ENCODE data around the gene GLYATL1B. TPM values are rescaled to one million over a fixed set of nuclear protein-coding genes. Genes with fewer than 3 reads are reported as not detected.

GLYATL1B gene
- total RNA-seq, 2 donors from 2014 or later = not detected

DNA sequence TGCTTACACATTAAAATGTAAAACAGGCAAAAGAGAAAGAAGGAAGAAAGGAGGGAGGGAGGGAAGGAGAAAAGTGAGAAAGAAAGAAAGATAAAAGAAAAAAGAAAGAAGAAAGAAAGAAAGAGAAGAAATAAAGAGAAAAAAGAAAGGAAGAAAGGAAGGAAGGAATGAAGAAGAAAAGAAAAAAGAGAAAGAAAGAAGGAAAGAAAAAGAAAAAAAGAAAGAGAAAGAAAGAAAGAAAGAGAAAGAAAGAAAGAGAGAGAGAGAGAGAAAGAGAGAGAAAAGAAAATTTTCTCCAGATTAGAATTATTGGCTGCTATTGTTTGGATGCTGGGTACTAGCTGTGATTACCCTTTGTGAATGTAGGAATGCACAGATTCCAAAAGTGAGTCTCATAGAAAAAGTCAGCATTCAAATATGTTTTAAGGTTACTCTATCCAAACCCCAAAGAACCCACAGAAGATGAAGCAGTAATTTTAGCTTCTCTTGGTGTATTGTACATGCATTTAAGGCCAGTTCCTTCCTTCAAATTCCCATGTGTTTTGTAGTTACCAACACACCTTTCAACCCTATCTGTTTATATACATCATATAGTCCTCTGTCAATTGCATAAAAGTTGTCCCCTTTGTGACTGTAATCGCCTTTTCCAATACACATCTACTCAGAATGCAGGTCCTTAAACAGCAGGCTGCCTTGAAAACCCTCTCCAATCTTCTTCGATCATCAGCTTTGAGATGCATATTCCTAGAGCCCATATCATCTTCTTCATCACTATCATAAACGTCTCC is 55.8 kb downstream of the GLYATL1B start:
- peak overlapping the region; percentile 88 to 89 for H3K27ac ChIP-seq
- DNase-seq (ENCODE audit: low spot score) = no peak
- peak overlapping the region; percentile 66 to 69 for H3K4me3 ChIP-seq
- peaks cover 0 to 18% of the 10 kb centered on the region in 2 donors for H3K4me1 ChIP-seq
- no peaks in the 10 kb centered on the region for H3K36me3 ChIP-seq
- TF ChIP-seq, protein P1, sequence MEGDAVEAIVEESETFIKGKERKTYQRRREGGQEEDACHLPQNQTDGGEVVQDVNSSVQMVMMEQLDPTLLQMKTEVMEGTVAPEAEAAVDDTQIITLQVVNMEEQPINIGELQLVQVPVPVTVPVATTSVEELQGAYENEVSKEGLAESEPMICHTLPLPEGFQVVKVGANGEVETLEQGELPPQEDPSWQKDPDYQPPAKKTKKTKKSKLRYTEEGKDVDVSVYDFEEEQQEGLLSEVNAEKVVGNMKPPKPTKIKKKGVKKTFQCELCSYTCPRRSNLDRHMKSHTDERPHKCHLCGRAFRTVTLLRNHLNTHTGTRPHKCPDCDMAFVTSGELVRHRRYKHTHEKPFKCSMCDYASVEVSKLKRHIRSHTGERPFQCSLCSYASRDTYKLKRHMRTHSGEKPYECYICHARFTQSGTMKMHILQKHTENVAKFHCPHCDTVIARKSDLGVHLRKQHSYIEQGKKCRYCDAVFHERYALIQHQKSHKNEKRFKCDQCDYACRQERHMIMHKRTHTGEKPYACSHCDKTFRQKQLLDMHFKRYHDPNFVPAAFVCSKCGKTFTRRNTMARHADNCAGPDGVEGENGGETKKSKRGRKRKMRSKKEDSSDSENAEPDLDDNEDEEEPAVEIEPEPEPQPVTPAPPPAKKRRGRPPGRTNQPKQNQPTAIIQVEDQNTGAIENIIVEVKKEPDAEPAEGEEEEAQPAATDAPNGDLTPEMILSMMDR (IDR thresholded peaks at IDR 0.05) = no peak
- no peaks in the 10 kb centered on the region for H3K27me3 ChIP-seq
- H3K9me3 ChIP-seq = no peaks in the 10 kb centered on the region

- Histone ChIP-seq H3K4me3 (peak within 1 kb of the TSS; percentile 66 to 69), H3K27ac (peak within 1 kb of the TSS; percentile 88 to 89), H3K36me3 (no peaks in the 10 kb centered on the region), H3K9me3 (no peaks in the 10 kb centered on the region), H3K27me3 (no peaks in the 10 kb centered on the region), H3K4me1 (peaks cover 0 to 18% of the 10 kb centered on the region in 2 donors)
- DNase-seq (ENCODE audit: low spot score) = peak; percentile 90
- TF ChIP-seq, protein P1 (IDR thresholded peaks at IDR 0.05) = peak in 1 of 2 donors; percentile 38
These were observed 56.7 kb downstream of the GLYATL1B start, which contains the start of gene FAM111A for GRCh38 chr11:59142530-59143507. Gene FAM111A, plus strand, starts transcription at chr11:59142856. Its CDS starts 6,017 bp downstream, at chr11:59148873.

DNA sequence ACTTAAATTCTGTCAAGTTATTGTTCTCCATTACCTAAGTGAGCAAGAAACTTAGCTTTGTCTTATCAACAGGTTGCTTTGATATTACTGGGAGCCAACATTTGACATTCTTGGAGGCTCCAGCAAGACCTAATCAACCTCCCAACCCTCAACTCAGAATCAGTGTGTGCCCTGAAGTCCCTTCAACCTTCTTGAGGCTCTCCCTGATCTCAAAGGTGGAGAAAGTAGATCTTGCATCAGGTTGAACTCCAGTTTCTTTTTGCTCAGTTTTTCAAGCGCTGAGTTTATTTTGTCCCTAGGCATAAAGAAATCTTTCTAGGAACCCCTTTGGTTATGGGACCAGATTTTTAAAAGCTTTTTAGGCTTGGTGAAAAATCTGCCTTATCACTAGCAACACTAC is 58.0 kb downstream of the GLYATL1B start:
- H3K27me3 ChIP-seq = no peaks in the 10 kb centered on the region
- peak overlapping the region; percentile 33 to 58 for H3K4me3 ChIP-seq
- no peak for DNase-seq (ENCODE audit: low spot score)
- peak overlapping the region; percentile 88 to 89 for H3K27ac ChIP-seq
- no peaks in the 10 kb centered on the region for H3K36me3 ChIP-seq
- H3K9me3 ChIP-seq = no peaks in the 10 kb centered on the region
- H3K4me1 ChIP-seq = peaks cover 0 to 18% of the 10 kb centered on the region in 2 donors
- TF ChIP-seq, protein P1 (IDR thresholded peaks at IDR 0.05) = no peak

Other genes starting within 250 kb of the GLYATL1B start
- gene GLYATL2, start 241.6 kb upstream of the GLYATL1B start, total RNA-seq = under 1 TPM in 1 of 2 donors, not detected in 1; 0.24 TPM
- gene GLYATL1, start 146.8 kb upstream of the GLYATL1B start, total RNA-seq = not detected
- gene FAM111B, start 20.9 kb downstream of the GLYATL1B start, total RNA-seq = under 1 TPM; 0.11 to 0.20 TPM
- 1 to 10 TPM; 4.5 to 9.5 TPM for gene FAM111A, start 56.5 kb downstream of the GLYATL1B start, total RNA-seq
- 1 to 10 TPM; 1.0 to 2.1 TPM for gene DTX4, start 85.8 kb downstream of the GLYATL1B start, total RNA-seq
- gene MPEG1, start 126.6 kb downstream of the GLYATL1B start, total RNA-seq = 10 to 100 TPM in 1 of 2 donors, 1 to 10 TPM in 1; 5.2 to 10.0 TPM